Upper lobe of right lung (tissue), 1 donor: ENCODE data around the gene LRRC55. TPM values are rescaled to one million over a fixed set of nuclear protein-coding genes. Genes with fewer than 3 reads are reported as not detected.

ENCODE experiments used
- ATAC-seq: fragments of 200-7000 bp; cut with Tn5 transposase; one replicate; pipeline ENCODE4 v1.9.1; 2020; ENCODE audit warnings: mild to moderate bottlenecking, moderate library complexity
- DNase-seq: peaks from one replicate; pipeline ENCODE4 v3.0.0-alpha.2; 2020
- H3K27ac ChIP-seq: fragments of 200-600 bp; one replicate; pipeline ENCODE4 v1.8.0; 2022
- H3K27me3 ChIP-seq: fragments of 200-600 bp; one replicate; pipeline ENCODE4 v1.8.0; 2022; ENCODE audit warnings: mild to moderate bottlenecking
- H3K36me3 ChIP-seq: fragments of 200-600 bp; one replicate; pipeline ENCODE4 v1.8.0; 2022
- H3K4me1 ChIP-seq: fragments of 200-600 bp; one replicate; pipeline ENCODE4 v1.8.0; 2022
- H3K4me3 ChIP-seq: fragments of 200-600 bp; one replicate; pipeline ENCODE4 v1.8.0; 2022; ENCODE audit warnings: mild to moderate bottlenecking
- H3K9me3 ChIP-seq: fragments of 200-600 bp; one replicate; pipeline ENCODE4 v1.8.0; 2022
- intact Hi-C: fragments of 100-400 bp; cut with DNase I; formaldehyde crosslinking; loops from one replicate; pipeline ENCODE4 v1.11.0; 2022
- total RNA-seq: library from RNA; stranded (reverse); fragmentation: NEBNext Ultra II Directional; extraction: Animal tissue kit (Norgen Biotek cat#: 25700); gene quantifications from one replicate; pipeline ENCODE4 v1.2.1, GENCODE V29; 2021
- TF ChIP-seq, protein P1 (sequence below): fragments of 200-600 bp; IDR thresholded peaks from one replicate; pipeline ENCODE4 v1.8.0; 2022; ENCODE audit warnings: antibody characterized with exemption
- donor health status: DM: no; HTN: yes; CAD: no; lungs with severe emphysema.

Gene LRRC55
- total RNA-seq, 1 donor from 2014 or later = not detected

DNA sequence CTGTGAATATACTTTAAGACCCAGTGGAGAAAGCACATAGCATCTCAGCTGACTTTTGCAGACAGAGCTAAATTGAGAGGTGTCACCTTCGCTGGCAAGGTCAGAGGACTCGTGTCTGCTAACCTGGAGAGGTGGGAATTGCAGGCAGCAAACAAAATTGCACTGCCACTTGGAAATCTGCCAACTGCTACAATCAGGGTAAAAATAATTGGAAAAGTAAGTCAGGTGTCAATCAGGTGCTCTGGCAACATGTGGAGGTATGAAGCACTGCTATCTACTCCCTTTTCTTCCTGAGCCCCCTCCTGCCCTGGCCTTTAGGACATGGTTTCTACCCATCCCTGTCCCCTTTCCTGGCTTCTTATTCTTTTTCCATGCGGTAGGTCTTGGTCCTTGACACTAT lies 24.1 kb upstream of the LRRC55 start:
- Histone ChIP-seq H3K4me1 (no peaks in the 10 kb centered on the region), H3K4me3 (no peak overlapping the region), H3K9me3 (no peaks in the 10 kb centered on the region), H3K27ac (no peak overlapping the region), H3K36me3 (no peaks in the 10 kb centered on the region), H3K27me3 (no peaks in the 10 kb centered on the region)
- intact Hi-C loops = no loop called here
- TF ChIP-seq, protein P1, sequence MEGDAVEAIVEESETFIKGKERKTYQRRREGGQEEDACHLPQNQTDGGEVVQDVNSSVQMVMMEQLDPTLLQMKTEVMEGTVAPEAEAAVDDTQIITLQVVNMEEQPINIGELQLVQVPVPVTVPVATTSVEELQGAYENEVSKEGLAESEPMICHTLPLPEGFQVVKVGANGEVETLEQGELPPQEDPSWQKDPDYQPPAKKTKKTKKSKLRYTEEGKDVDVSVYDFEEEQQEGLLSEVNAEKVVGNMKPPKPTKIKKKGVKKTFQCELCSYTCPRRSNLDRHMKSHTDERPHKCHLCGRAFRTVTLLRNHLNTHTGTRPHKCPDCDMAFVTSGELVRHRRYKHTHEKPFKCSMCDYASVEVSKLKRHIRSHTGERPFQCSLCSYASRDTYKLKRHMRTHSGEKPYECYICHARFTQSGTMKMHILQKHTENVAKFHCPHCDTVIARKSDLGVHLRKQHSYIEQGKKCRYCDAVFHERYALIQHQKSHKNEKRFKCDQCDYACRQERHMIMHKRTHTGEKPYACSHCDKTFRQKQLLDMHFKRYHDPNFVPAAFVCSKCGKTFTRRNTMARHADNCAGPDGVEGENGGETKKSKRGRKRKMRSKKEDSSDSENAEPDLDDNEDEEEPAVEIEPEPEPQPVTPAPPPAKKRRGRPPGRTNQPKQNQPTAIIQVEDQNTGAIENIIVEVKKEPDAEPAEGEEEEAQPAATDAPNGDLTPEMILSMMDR = no peak
- no peak for ATAC-seq
- DNase-seq = no peak

GRCh38 chr11:57158180-57158579 lies 23.6 kb upstream of the LRRC55 start:
- Histone ChIP-seq H3K4me1 (no peaks in the 10 kb centered on the region), H3K27me3 (no peaks in the 10 kb centered on the region), H3K4me3 (no peak overlapping the region), H3K9me3 (no peaks in the 10 kb centered on the region), H3K36me3 (no peaks in the 10 kb centered on the region), H3K27ac (no peak overlapping the region)
- TF ChIP-seq, protein P1 = no peak
- DNase-seq (no peak), ATAC-seq (no peak)
- intact Hi-C loops = no loop called here

- Histone ChIP-seq H3K36me3 (no peaks in the 10 kb centered on the region), H3K4me3 (no peak overlapping the region), H3K27ac (no peak overlapping the region), H3K27me3 (no peaks in the 10 kb centered on the region), H3K4me1 (no peaks in the 10 kb centered on the region), H3K9me3 (no peaks in the 10 kb centered on the region)
- TF ChIP-seq, protein P1 = no peak
- no peak for DNase-seq
- ATAC-seq = no peak
- intact Hi-C loops = no loop called here
Measured at GRCh38 chr11:57158599-57158998, 23.2 kb upstream of the LRRC55 start.

DNA sequence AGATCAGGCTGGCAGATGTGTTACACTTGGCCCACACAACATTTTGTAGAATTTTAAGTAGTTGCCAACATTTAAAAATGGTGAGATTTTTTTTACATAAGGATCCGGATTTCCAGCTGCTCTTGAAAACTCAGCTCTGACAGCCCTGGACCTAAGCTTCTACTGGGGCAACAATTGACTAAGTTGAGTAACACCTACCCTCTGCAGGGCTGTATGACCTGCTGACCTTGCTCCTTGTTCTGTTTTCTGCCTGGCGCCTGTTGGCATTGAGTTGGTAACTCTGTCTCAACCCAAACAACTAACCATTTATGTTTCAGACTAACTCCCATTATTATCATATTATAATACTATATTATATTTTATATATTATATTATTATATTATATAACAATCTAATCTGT lies 21.1 kb upstream of the LRRC55 start:
- DNase-seq (no peak), ATAC-seq (no peak)
- Histone ChIP-seq H3K9me3 (no peaks in the 10 kb centered on the region), H3K4me3 (no peak overlapping the region), H3K4me1 (no peaks in the 10 kb centered on the region), H3K36me3 (no peaks in the 10 kb centered on the region), H3K27me3 (no peaks in the 10 kb centered on the region), H3K27ac (no peak overlapping the region)
- TF ChIP-seq, protein P1 = no peak
- intact Hi-C loops = no loop called here

GRCh38 chr11:57161351-57161750 lies 20.4 kb upstream of the LRRC55 start:
- intact Hi-C loops = no loop called here
- TF ChIP-seq, protein P1 = no peak
- Histone ChIP-seq H3K4me3 (no peak overlapping the region), H3K4me1 (no peaks in the 10 kb centered on the region), H3K36me3 (no peaks in the 10 kb centered on the region), H3K27me3 (no peaks in the 10 kb centered on the region), H3K9me3 (no peaks in the 10 kb centered on the region), H3K27ac (no peak overlapping the region)
- ATAC-seq (no peak), DNase-seq (no peak)

GRCh38 chr11:57162179-57162898 lies 19.4 kb upstream of the LRRC55 start:
- intact Hi-C loops = no loop called here
- no peak for ATAC-seq
- no peaks in the 10 kb centered on the region for H3K36me3 ChIP-seq

More at GRCh38 chr11:57162179-57162898, 19.4 kb upstream of the LRRC55 start:
- TF ChIP-seq, protein P1 = no peak
- Histone ChIP-seq H3K4me3 (no peak overlapping the region), H3K27ac (no peak overlapping the region), H3K27me3 (no peaks in the 10 kb centered on the region), H3K9me3 (no peaks in the 10 kb centered on the region), H3K4me1 (no peaks in the 10 kb centered on the region)
- DNase-seq = no peak
